K562 (cell line): Measurements from ENCODE around the gene VDAC1. TPM values are rescaled to one million over a fixed set of nuclear protein-coding genes. Genes with fewer than 3 reads are reported as not detected.

Source experiments
- ATF1 ChIP-seq, 2 experiments: fragments of 450-650 bp in 1 of 2; IDR thresholded peaks; 2 replicates each; pipeline ENCODE4 v1.6.1; 2016; ENCODE audit warnings: missing compliant biosample characterization in 1 of 2, missing genetic modification characterization in 1 of 2
- BCOR ChIP-seq: fragments of 450-650 bp; IDR thresholded peaks from 2 replicates; pipeline ENCODE4 v1.6.1; 2016
- BDP1 ChIP-seq: IDR thresholded peaks from 3 replicates; pipeline ENCODE4 v1.6.1; 2011; ENCODE audit not compliant: insufficient read length, insufficient read depth
- CTBP1 ChIP-seq: fragments of 450-650 bp; IDR thresholded peaks from 2 replicates; pipeline ENCODE4 v1.6.1; 2016; ENCODE audit warnings: borderline replicate concordance
- FOXP4 ChIP-seq: sonication (generic); formaldehyde crosslinking; IDR thresholded peaks from 2 replicates; pipeline ENCODE4 v1.8.0; 2022; ENCODE audit warnings: mild to moderate bottlenecking, missing genetic modification reagents, borderline replicate concordance
- HDAC2 ChIP-seq: fragments of 450-650 bp; IDR thresholded peaks from 2 replicates; pipeline ENCODE4 v1.6.1; 2016; ENCODE audit warnings: mild to moderate bottlenecking
- HDAC6 ChIP-seq: IDR thresholded peaks from 2 replicates; pipeline ENCODE4 v1.6.1; 2012; ENCODE audit warnings: low read depth, mild to moderate bottlenecking, control low read depth, inconsistent platforms, low read length, moderate library complexity
- HMGXB4 ChIP-seq: sonication (generic); formaldehyde crosslinking; IDR thresholded peaks from 2 replicates; pipeline ENCODE4 v1.8.1; 2023; ENCODE audit warnings: mild to moderate bottlenecking, missing genetic modification reagents
- LARP7 ChIP-seq: fragments of 450-650 bp; IDR thresholded peaks from 2 replicates; pipeline ENCODE4 v1.6.1; 2016
- MITF ChIP-seq: IDR thresholded peaks from 2 replicates; pipeline ENCODE4 v1.6.1; 2014; ENCODE audit warnings: antibody characterized with exemption
- MTA3 ChIP-seq: fragments of 450-650 bp; formaldehyde crosslinking; IDR thresholded peaks from 2 replicates; pipeline ENCODE4 v1.6.1; 2017; ENCODE audit warnings: mild to moderate bottlenecking, borderline replicate concordance
- NR3C1 ChIP-seq: sonication (generic); formaldehyde crosslinking; IDR thresholded peaks from 2 replicates; pipeline ENCODE4 v1.8.1; 2022; ENCODE audit warnings: missing genetic modification reagents
- PHB2 ChIP-seq: fragments of 450-650 bp; IDR thresholded peaks from 2 replicates; pipeline ENCODE4 v1.6.1; 2017; ENCODE audit warnings: low read depth
- RB1 ChIP-seq: fragments of 450-650 bp; IDR thresholded peaks from 2 replicates; pipeline ENCODE4 v1.6.1; 2017; ENCODE audit warnings: low read depth, mild to moderate bottlenecking
- SMC3 ChIP-seq: conservative IDR thresholded peaks from 2 replicates; pipeline ENCODE4 v1.6.1; 2011; ENCODE audit warnings: low read depth, low read length, improper control_type of control experiment; ENCODE audit not compliant: insufficient read depth
- TCF3 ChIP-seq: sonication (generic); formaldehyde crosslinking; IDR thresholded peaks from 2 replicates; pipeline ENCODE4 v1.4.0; 2020; ENCODE audit warnings: mild to moderate bottlenecking, missing genetic modification reagents
- TEAD2 ChIP-seq: fragments of 450-650 bp; IDR thresholded peaks from 2 replicates; pipeline ENCODE4 v1.6.1; 2016; ENCODE audit warnings: missing genetic modification characterization, control low read depth, missing compliant biosample characterization
- WHSC1 ChIP-seq: IDR thresholded peaks from one replicate; pipeline ENCODE4 v1.6.1; 2012; ENCODE audit warnings: low read length, control low read depth, inconsistent platforms
- ZNF740 ChIP-seq, 3 experiments: fragments of 200-800 bp in 1 of 3; sonication (Bioruptor generic) in 1 of 3; sonication (generic) in 1 of 3; formaldehyde crosslinking in 1 of 3; IDR thresholded peaks; 2 replicates each; pipeline versions ENCODE4 v1.6.1 to v1.8.0; 2016 to 2022; ENCODE audit warnings: mild to moderate bottlenecking in 2 of 3, missing compliant biosample characterization in 2 of 3, missing genetic modification characterization in 2 of 3, missing genetic modification reagents in 1 of 3
- polyA plus RNA-seq, 8 experiments: library from polyadenylated mRNA; depleted of rRNA in 4 of 8; stranded (reverse) in 5 of 8; unstranded in 3 of 8; fragments of >200 nt; fragmentation: Nextera tagmentation in 2 of 8; fragmentation: Illumina TruSeq in 1 of 8; extraction: Ambion mirVana in 2 of 8; extraction: Trizol in 1 of 8; gene quantifications; 2 replicates each; pipeline versions ENCODE4 v1.2.1 to v1.2.3, GENCODE V29; 2011 to 2014; ENCODE audit warnings: inconsistent platforms in 1 of 8, missing spikeins in 1 of 8
- total RNA-seq, 7 experiments: library from RNA; depleted of rRNA in 6 of 7; stranded (reverse); fragments of >200 nt in 6 of 7; fragmentation: Illumina TruSeq in 2 of 7; extraction: Trizol in 2 of 7; gene quantifications; 2 replicates each; pipeline versions ENCODE4 v1.2.1 to v1.2.3, GENCODE V29; 2011 to 2021; ENCODE audit warnings: low replicate concordance in 1 of 7
- TF ChIP-seq, protein P1 (sequence below): fragments of 450-650 bp; conservative IDR thresholded peaks from 2 replicates; pipeline ENCODE4 v1.6.1; 2016; ENCODE audit warnings: missing genetic modification characterization, low read depth, mild to moderate bottlenecking, control low read depth, missing compliant biosample characterization

VDAC1 gene
- total and polyA plus RNA-seq, 9 of the 15 experiments (the other 6 are each of a cell fraction or from before 2014, with no cell fraction given): 168 to 366 (median 293) TPM

GRCh38 chr5:133944263-133945185, 60.3 kb downstream of the VDAC1 start (continued):
- 0 out of 2 replicates have a peak, but pooled peaks have one; percentile 16 for TF ChIP-seq ZNF740 (CRISPR knock-in tag; IDR thresholded peaks at IDR 0.05)
- TF ChIP-seq ZNF740 (tag; IDR thresholded peaks at IDR 0.05): no peak
- TF ChIP-seq WHSC1: no peak
- no peak for TF ChIP-seq NR3C1
- 0 out of 2 replicates have a peak, but pooled peaks have one; percentile 23 for TF ChIP-seq RB1
- no peak for TF ChIP-seq TCF3
- TF ChIP-seq HDAC2: 0 out of 2 replicates have a peak, but pooled peaks have one; percentile 43
- TF ChIP-seq PHB2: no peak
- TF ChIP-seq BDP1: no peak
- no peak for TF ChIP-seq TEAD2 (tag)
- TF ChIP-seq BCOR: 0 out of 2 replicates have a peak, but pooled peaks have one; percentile 32
- TF ChIP-seq HDAC6: no peak
- no peak for TF ChIP-seq MITF
- TF ChIP-seq MTA3: 0 out of 2 replicates have a peak, but pooled peaks have one; percentile 32
- TF ChIP-seq HMGXB4 (CRISPR knock-in tag): no peak
- peak; percentile 91 for TF ChIP-seq SMC3
- TF ChIP-seq, protein P1, sequence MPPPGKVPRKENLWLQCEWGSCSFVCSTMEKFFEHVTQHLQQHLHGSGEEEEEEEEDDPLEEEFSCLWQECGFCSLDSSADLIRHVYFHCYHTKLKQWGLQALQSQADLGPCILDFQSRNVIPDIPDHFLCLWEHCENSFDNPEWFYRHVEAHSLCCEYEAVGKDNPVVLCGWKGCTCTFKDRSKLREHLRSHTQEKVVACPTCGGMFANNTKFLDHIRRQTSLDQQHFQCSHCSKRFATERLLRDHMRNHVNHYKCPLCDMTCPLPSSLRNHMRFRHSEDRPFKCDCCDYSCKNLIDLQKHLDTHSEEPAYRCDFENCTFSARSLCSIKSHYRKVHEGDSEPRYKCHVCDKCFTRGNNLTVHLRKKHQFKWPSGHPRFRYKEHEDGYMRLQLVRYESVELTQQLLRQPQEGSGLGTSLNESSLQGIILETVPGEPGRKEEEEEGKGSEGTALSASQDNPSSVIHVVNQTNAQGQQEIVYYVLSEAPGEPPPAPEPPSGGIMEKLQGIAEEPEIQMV: no peak
- no peak for TF ChIP-seq LARP7
- TF ChIP-seq CTBP1: peak; percentile 89
- TF ChIP-seq ATF1 (CRISPR knock-in tag; IDR thresholded peaks at IDR 0.05): no peak
- TF ChIP-seq ATF1 (tag; IDR thresholded peaks at IDR 0.05): 0 out of 2 replicates have a peak, but pooled peaks have one; percentile 10
- TF ChIP-seq FOXP4 (CRISPR knock-in tag): no peak
